ENCODE data around the gene AGAP2.
A peak's percentile ranks its signal among the peaks of the same experiment; 100 is the strongest.

AGAP2 gene

DNA sequence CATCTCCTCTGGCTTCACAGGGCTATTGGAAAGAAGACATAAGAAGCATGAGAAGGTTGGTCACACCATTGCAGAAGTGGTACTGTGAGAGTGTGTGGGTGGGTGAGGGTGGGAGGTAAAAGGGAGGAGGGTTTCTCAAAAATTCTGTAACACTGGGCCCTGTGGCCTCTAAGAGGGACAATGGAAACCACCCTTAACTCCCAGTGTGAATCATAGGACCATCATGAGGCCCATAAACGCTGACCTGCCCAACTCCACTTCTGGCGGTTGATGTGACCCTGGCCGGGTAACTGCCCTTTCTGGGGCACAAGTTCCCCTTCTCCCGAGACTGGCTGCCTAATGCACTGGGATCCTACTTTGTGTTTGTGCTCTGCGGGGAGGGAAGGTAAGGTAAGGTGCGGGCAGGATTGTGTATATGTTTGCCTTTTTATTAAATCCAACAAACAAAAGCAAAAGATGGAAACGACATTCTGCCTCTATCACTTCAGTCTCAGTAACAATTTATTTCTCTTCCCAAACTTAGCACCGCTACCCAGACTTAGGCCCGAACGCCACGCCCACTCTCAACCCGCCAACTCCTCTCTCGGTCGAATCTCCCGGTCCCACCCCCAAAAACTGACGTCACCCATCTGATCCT lies 32.8 kb upstream of the AGAP2 start:
- Histone ChIP-seq H3K27ac (peak overlapping the region in 20 of 21 experiments; percentile 62 to 93 (median 89)), H3K4me3 (peak overlapping the region; percentile 45 to 93 (median 74))

DNA sequence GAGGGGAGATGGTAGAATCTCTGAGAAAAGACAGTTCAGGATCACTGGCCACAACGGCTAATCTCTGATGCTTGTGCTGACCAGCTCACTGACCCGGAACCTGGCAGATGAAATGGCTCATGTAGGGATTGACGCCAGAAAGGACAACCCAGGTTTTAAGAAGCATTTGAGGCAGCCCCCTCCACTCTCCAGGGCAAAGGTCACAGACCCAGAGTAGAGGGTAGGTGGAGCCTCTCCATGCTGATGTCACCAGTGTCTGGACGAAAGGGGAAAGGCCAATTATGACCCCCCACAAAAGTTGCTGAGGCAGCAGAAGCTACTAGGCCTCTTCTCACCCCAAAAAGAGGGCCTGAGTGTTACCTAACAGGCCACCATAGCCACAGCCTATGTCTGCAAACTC lies 32.2 kb upstream of the AGAP2 start:
- Histone ChIP-seq H3K27ac (peak overlapping the region in 5 of 21 experiments; percentile 24 to 93 (median 87)), H3K4me3 (peak overlapping the region in 2 of 7 experiments; percentile 63 to 74)

DNA sequence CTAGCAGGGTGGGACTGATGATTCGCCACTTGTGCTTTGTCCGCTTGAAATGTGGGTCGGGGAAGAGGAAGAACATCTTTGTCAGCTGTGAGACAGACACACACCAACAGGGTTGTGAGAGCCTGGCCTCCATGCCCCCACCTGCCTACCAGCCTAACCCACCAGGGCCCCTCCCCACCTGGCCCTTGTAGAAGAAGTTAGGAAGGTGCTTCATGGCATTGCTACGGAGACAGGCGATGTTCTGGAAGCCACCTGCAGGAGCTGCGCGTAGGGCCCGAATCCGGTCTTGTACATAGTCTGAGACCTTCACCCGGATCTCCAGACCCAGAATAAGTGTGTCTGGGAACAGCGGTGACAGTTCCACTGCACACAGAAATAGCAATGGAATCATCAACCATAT lies 31.1 kb upstream of the AGAP2 start:
- Histone ChIP-seq H3K27ac (no peak overlapping the region), H3K4me3 (no peak overlapping the region)

DNA sequence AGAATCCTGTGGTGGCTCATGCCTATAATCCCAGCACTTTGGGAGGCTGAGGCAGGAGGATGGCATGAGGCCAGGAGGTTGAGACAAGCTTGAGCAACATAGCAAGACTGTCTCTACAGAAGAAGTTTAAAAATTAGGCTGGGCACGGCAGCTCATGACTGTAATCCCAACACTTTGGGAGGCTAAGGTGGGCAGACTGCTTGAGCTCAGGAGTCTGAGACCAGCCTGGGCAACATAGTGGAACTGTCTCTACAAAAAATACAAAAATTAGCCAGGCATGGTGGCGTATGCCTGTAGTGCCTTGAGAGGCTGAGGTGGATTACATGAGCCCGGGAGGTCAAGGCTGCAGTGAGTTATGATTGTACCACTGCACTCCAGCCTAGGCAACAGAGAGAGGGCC lies 29.3 kb upstream of the AGAP2 start:
- Histone ChIP-seq H3K4me3 (no peak overlapping the region), H3K27ac (no peak overlapping the region)

DNA sequence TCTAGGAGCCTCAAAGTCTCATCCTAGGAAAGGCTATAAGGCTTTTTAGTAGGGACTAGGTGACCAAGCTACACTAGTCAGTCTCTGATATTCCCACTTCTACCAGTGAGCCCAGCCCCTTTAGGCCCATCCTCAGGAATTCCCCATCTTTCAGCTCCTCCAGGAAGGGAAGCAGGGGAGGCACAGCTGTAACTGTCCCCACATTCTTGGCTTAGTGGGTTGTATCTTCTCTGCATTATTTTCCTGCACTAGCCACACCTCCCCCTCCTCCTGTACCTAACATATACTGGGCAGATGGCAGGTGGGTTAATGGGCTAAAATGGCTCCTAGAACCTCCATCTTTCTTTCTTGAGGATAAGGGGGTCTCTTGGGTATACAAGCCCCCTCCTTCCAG lies 28.8 kb upstream of the AGAP2 start:
- Histone ChIP-seq H3K27ac (no peak overlapping the region), H3K4me3 (no peak overlapping the region)

DNA sequence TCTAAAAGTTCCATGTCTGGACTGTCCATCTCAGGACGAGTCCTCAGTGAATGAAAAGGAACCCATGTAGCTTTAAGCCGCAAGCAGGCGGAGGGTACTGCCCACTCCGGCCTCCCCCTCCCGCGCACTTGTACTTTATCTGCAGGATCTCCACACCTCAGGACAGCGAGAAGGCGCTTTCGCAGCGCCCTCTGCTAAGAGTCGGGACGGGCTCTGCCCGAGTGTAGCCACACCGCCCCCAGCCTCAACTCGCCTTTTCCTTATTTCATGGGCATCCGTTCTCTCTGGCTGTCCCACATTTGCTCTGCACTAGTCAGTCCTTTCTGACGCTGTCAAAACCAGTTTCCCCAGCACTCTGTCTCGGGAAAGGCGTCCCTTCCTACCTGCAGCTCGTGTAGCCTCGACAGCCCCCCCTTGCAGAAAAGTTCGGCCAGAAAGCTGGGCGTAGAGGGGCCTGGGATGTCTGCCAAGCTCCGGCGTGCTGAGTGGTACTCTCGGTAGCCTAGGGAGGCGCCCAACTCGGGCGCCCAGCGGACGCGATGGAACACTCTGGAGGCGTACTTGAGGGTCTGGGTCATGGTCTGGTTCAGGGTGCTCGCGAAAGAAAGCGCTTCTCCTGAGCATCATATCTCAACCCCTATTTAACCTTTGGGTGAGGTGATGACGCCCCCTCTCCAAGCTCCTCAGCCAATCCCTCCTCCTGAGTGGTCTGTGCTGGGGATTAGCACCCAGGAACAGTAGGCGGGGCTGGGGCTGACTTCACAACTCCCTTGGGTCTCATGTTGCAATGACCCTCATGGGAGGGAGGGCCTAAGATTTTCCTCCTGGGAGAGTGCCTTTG lies 28.1 kb upstream of the AGAP2 start, which contains the start of gene CYP27B1:
TSS of gene CYP27B1 (minus strand) at position 615 of the 841 bp plus-strand sequence. CDS start at position 578, 37 bp downstream.
- Histone ChIP-seq H3K4me3 (peak within 1 kb of the TSS; percentile 27 to 53 (median 31)), H3K27ac (peak within 1 kb of the TSS in 1 of 21 experiments; percentile 69)

DNA sequence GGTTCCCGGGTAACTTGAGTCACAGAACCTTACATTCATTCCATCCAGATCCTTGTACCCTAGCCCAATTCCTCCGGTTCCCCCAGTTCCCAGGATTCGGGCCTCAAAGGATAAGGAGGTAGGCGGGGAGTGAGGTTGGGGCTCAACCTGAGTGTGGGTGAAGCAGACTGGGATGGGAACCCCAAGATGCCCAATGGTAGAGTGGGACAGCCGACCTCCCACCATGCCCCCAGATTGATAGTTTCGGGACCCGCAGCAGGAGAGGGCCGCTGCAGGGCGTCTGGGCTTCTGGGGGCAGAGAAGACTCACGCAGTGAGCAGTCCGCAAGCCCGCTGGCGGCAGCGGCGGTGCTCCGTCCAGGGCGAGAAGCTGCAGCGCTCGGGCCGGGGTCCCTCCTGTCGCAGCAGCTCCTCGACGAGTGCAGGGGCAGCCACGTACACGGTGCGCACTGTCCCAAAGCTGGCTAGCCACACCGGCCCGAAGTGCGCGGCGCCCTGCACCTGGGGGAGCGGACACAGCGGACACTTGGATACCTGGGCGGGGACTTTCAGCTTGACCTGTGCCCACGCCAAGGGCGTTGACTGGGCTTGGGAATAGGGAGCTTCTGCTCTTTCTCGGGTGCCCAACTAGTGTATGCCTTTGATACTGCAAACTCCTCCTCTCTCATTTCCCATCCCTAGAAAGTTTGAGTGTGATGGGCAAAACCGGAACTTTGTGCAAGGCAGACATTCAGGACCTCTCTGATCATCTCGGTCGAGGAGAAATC lies 27.3 kb upstream of the AGAP2 start:
- Histone ChIP-seq H3K4me3 (peak overlapping the region; percentile 27 to 53 (median 31)), H3K27ac (peak overlapping the region in 2 of 21 experiments; percentile 29 to 69)

DNA sequence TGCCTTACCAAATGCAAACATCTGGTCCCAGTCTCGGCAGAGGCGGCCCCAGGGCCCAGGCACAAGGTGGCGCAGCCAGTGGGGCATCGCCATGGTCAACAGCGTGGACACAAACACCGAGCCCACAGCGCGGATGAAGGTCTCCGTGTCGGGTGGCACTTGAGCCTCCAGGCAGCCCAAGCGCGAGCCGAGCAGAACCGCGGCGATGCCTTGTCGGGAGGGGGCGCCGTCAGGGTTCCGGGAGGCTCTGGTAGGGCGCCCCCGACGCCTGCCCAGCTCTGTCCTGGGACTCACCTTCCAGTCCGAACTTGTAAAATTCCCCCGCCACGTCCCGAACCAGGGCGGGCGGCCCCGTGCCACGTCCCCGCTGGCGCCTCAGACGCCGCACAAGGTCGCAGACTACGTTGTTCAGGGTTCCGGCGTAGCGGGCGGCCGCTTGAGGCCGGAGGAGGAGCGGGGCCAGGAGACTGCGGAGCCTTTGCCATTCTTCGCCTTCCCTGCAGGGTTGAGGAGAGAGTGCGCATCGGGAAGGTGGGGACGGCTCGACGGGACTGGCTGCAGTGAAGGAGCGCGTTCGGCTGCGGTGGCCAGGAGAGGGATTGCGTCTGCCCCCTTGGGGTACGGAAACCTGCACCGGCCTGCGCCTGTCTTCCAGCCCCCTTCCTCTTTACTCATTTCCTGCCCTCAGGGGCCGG lies 26.6 kb upstream of the AGAP2 start:
- peak overlapping the region; percentile 27 to 53 (median 31) for H3K4me3 ChIP-seq
- peak overlapping the region in 6 of 21 experiments; percentile 11 to 69 (median 30) for H3K27ac ChIP-seq

DNA sequence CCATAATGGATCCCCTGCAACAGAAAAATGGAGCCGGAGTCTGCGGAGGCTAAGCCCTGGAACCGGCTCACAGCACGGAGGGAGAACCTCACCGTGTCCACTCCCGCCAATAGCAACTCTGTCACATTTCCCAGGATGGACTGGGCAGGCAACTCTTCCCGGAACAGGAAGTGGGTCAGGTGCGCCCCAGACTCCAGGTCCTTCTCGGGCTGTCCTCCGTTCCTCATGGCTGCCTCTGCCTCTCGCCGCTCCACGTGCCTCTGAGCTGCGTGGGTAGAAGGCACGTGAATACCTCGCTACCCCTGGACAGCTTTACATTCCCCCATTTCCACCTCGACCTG lies 26.1 kb upstream of the AGAP2 start:
- H3K27ac ChIP-seq: peak overlapping the region in 4 of 21 experiments; percentile 29 to 69 (median 37)

DNA sequence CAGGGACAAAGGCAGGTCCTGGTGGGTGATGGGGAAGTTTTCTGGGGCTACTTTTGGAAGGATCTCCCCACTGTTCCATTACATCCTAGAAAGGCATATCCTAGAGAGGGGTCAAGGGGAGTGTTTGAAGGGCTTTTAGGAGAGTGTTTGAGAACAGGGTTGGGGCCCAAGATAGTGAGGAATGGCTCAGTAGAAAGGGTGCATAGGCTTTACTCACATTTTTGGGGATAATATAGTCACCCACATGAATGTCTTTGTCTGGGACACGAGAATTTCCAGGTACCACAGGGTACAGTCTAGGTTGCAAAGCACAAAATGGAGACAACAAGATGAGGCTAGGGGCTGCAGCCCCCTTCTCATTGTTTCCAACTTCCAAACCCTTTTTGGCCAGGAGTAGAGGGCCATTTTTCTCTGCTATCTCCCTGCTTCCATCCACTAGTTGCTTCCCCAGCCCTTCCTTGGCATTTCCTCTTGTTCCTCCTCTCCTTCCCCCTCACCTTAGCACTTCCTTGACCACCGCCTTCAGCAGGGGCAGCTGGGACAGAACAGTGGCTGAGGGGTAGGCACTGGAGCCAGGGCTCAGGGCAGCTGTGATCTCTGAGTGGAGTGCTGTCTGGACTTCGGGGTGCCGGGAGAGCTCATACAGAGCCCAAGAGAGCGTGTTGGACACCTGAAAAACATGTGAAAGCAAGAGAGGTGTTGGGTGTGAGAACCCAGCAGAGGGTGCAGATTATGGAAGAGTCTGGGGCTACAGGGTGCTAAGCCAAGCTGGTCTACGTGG lies 25.5 kb upstream of the AGAP2 start:
- peak overlapping the region in 1 of 21 experiments; percentile 69 for H3K27ac ChIP-seq
- peak overlapping the region in 2 of 7 experiments; percentile 35 to 53 for H3K4me3 ChIP-seq

More for the DNA sequence above, 26.1 kb upstream of the AGAP2 start:
- H3K4me3 ChIP-seq: peak overlapping the region; percentile 27 to 53 (median 31)

DNA sequence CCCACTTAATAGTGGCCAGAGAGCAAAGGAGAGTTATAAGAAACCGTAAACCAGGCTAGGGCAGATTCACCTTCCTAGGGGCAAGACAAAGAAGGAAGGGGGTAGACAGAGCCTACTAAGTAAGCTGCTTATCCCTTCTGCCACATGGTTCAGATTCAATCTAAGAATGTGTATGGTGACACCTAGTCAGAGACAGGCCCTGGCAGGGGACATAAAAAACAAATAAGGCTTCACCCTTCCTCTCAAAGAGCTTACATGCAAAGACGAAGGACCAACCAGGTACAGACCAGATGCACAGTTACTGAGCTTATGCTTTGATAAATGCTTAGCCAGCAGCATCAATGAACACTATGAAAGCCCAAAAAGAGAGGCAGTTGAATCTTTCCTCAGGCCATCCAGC lies 23.9 kb upstream of the AGAP2 start:
- Histone ChIP-seq H3K4me3 (no peak overlapping the region), H3K27ac (no peak overlapping the region)

DNA sequence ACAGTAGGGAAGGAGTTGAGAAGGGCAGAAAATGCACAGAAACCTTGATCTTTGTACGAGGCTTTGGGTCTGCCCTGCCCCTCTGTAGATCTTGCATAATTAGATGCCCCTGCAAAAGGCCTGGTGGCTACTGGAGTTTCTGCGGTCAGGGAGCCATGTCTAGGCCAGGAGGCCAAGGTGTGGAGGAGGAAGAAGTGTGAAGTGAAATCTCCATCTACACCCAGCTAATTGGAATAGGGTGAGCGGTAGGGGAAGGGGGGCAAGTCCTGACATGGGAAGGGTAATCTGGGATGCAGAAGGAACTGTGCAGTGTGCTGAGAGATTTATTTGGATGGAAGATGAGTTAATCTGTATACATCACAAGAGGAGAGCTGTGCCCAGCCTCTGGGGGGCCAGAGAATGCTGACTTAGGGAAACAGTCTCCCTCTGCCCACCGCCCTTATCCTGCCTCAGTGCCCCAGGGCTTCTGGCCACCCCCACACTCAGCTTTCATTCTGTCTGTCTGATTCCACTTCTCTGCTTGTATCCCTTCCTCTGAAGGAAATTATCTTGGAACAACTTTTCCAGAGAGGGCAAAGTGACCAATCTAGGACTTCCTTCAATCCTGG lies 23.0 kb upstream of the AGAP2 start:
- H3K4me3 ChIP-seq: no peak overlapping the region
- no peak overlapping the region for H3K27ac ChIP-seq

DNA sequence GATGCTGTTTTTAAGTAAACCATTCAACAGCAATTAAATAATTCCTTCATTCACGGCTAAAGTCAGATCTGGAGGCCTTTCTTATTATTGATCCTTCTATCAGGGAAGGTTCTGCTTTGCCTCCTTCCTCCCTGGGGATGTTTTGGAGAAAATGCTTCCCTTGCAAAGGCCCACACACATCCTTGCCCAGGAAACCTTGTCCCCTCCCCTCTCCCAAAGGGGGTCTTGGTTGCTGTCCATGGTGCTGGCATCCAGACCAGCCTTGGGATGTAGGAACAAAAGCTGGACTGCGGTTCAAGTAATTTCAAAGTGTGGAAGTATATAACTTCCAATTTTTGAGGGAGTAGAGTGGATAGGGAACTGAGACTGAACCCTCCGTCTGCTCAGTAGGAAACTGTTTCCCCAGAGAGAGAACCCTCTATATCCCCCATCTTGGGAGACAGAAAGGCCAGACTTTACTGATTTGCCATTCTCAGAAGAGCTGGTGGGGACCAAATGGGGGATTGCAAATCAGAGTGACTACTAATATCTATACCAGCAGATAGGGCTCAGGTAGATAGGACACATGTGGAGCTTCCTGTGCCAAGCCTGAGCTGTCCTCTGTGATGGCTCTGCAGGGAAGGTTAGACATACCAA lies 21.9 kb upstream of the AGAP2 start:
- H3K27ac ChIP-seq: no peak overlapping the region
- no peak overlapping the region for H3K4me3 ChIP-seq

DNA sequence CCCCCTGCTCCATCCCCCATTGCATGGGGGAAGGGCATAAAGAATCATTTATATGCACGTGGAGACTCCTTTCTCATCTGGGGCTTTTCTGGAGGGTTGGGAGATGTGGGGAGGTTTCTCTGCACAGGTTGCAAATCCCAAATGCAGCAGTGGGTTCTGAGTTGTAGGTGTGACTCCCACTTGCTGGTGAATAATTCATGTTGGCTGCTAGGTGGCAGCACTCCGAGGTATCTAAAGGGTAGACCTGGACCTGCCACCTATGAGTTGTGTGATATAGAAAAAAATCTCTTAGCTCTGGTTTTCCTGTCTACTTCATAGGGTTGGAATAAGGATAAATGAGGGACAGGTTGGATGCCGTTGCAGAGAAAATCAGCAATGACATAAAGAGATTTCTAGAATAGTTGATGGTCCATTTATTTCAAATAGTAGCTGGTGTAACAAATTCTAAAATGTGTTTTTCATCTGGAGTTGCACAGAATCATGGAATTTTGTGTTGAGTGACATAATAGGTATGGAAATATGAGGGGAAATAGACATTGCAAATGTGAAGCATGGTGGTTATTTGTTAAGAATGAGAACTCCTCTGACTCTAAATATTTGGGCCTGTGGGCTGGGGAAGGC lies 20.9 kb upstream of the AGAP2 start:
- no peak overlapping the region for H3K27ac ChIP-seq
- no peak overlapping the region for H3K4me3 ChIP-seq

DNA sequence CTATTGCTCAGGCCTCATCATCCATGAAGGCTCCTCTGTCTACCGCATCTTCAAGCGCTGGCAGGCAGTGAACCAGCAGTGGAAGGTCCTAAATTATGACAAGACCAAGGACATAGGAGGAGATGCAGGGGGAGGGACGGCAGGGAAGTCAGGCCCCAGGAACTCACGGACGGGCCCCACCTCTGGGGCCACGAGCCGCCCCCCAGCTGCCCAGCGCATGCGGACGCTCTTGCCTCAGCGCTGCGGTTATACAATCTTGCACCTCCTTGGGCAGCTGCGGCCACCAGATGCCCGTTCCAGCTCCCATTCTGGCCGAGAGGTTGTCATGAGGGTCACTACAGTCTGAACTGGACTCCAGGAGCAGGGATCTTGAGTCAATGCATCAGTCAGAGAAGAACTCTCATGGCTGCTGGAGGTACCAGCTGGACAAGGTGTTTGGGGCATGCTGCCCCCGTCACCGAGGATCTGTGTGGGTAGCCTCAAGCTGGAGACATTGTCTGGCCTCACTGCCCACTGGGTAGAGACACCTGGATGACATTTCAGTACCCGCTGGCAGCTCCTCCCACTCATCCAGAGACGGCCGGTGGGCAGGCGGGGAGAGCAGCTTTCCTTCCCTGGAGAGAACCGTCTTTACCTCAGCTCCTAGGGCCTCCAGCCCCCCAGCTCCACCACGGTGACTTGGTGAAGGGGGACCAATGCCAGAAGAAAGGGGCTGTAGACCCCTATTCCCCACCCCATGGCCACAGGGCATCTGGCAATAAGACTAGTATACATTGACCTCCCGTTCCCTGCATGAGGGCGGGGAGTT lies 20.2 kb upstream of the AGAP2 start:
- H3K4me3 ChIP-seq: no peak overlapping the region
- H3K27ac ChIP-seq: no peak overlapping the region

DNA sequence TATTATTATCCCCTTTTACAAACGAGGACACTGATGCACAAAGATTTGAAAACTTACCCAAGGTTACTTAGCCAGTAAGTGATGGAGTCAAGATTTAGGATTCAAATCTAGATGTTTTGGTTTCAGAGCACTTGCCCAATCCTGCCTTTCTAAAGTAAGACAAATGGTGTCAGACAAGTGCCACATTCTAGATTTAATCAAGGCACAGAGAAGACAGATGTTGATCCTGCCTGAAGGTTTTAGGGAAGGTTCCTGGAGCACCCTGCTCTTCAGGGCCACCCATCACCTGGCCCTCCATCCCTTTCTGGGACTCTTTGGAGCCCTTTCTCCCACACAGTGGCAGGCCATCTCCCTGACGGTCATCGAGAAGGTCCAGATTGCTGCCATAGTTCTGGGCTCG lies 19.2 kb upstream of the AGAP2 start:
- no peak overlapping the region for H3K4me3 ChIP-seq
- no peak overlapping the region for H3K27ac ChIP-seq

Measured in skin epidermis (tissue), 12 donors.